Peyer's patch (tissue), 4 donors: Measurements from ENCODE around the gene TSPYL1.

Experiments
- CTCF ChIP-seq, 6 experiments: fragments of 450-650 bp in 4 of 6; fragments of 200-600 bp in 2 of 6; sonication (generic) in 1 of 6; IDR thresholded peaks; one replicate each; pipeline ENCODE4 v1.5.1; 2017 to 2019; ENCODE audit warnings: antibody characterized with exemption in 6 of 6, mild to moderate bottlenecking in 3 of 6, moderate library complexity in 1 of 6
- POLR2A ChIP-seq, 2 donors: fragments of 450-650 bp; IDR thresholded peaks; one replicate each; pipeline ENCODE4 v1.5.1; 2017; ENCODE audit warnings: antibody characterized with exemption in 2 of 2, mild to moderate bottlenecking in 2 of 2, moderate library complexity in 2 of 2

- TF ChIP-seq CTCF (IDR thresholded peaks at IDR 0.05) = peak; percentile 66 to 92 (median 90)
- no peak for TF ChIP-seq POLR2A (IDR thresholded peaks at IDR 0.05)
These were observed 8.1 kb upstream of the TSPYL1 start for GRCh38 chr6:116287689-116288282.
